ENCODE measurements around the gene TMBIM1. TPM values are rescaled to one million over a fixed set of nuclear protein-coding genes. Genes with fewer than 3 reads are reported as not detected.

Gene TMBIM1
- total RNA-seq, 4 donors from 2014 or later: 183 to 282 (median 202) TPM

- Histone ChIP-seq H3K27me3 (no peaks in the 10 kb centered on the region), H3K36me3 (no peaks in the 10 kb centered on the region), H3K27ac (peak overlapping the region in 3 of 4 donors; percentile 19 to 66 (median 36)), H3K4me1 (peaks cover 0 to 19% (median 7%) of the 10 kb centered on the region in 4 donors), H3K4me3 (peak overlapping the region in 1 of 4 donors; percentile 4), H3K9me3 (no peaks in the 10 kb centered on the region)
- TF ChIP-seq CTCF (IDR thresholded peaks at IDR 0.05): no peak
- TF ChIP-seq EP300 (IDR thresholded peaks at IDR 0.05): peak in 1 of 2 donors; percentile 69
- no peak for TF ChIP-seq POLR2A (IDR thresholded peaks at IDR 0.05)
- WGBS, 2 donors: 60 to 63% methylated on average over 16 of the region's 16 CpGs
- peak in 1 of 2 donors; percentile 20 for DNase-seq (ENCODE audit: low spot score in 2 of 2)
Measured at GRCh38 chr2:218332920-218333645, 40.8 kb upstream of the TMBIM1 start.

GRCh38 chr2:218332288-218332687 is 40.0 kb upstream of the TMBIM1 start:
- WGBS, 2 donors: 91 to 95% methylated on average over 1 of the region's 1 CpG
- Histone ChIP-seq H3K27me3 (no peaks in the 10 kb centered on the region), H3K4me1 (peaks cover 0 to 22% (median 7%) of the 10 kb centered on the region in 4 donors), H3K9me3 (no peaks in the 10 kb centered on the region), H3K27ac (peak overlapping the region in 2 of 4 donors; percentile 36 to 66), H3K36me3 (no peaks in the 10 kb centered on the region), H3K4me3 (peak overlapping the region in 1 of 4 donors; percentile 4)
- no peak for TF ChIP-seq CTCF (IDR thresholded peaks at IDR 0.05)
- TF ChIP-seq POLR2A (IDR thresholded peaks at IDR 0.05): no peak
- TF ChIP-seq EP300 (IDR thresholded peaks at IDR 0.05): no peak
- no peak for DNase-seq (ENCODE audit: low spot score in 2 of 2)

DNA sequence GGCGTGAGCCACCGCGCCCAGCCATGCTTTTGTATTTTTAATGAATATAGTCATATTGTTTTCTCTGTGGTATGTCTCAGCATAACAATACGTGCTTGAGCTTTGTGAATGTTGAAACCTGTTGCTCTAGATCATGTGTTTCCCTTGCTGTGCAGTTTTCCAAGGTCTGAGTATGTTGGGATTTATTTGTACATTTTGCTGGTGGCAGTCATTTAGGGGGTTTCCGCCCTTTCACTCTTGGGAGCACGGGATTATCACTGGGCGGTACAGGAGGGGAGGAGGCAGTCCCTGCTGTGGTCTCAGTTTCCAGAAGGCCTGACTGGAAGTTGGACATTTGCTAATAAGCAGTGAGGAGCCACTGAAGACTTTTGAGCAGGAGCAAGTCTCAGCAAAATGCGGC is 39.4 kb upstream of the TMBIM1 start:
- no peaks in the 10 kb centered on the region for H3K36me3 ChIP-seq
- no peaks in the 10 kb centered on the region for H3K9me3 ChIP-seq
- DNase-seq (ENCODE audit: low spot score in 2 of 2): no peak
- H3K4me3 ChIP-seq: no peak overlapping the region
- 84 to 85% methylated on average over 8 of the region's 8 CpGs for WGBS, 2 donors
- H3K27me3 ChIP-seq: no peaks in the 10 kb centered on the region
- H3K4me1 ChIP-seq: peaks cover 0 to 27% (median 7%) of the 10 kb centered on the region in 4 donors
- TF ChIP-seq POLR2A (IDR thresholded peaks at IDR 0.05): no peak
- TF ChIP-seq CTCF (IDR thresholded peaks at IDR 0.05): no peak
- H3K27ac ChIP-seq: peak overlapping the region in 2 of 4 donors; percentile 36 to 66

GRCh38 chr2:218329826-218330593 is 37.7 kb upstream of the TMBIM1 start:
- H3K9me3 ChIP-seq: no peaks in the 10 kb centered on the region
- no peak for TF ChIP-seq CTCF (IDR thresholded peaks at IDR 0.05)
- no peak for TF ChIP-seq EP300 (IDR thresholded peaks at IDR 0.05)
- TF ChIP-seq POLR2A (IDR thresholded peaks at IDR 0.05): no peak
- H3K4me3 ChIP-seq: no peak overlapping the region
- no peaks in the 10 kb centered on the region for H3K36me3 ChIP-seq
- peaks cover 0 to 42% (median 7%) of the 10 kb centered on the region in 4 donors for H3K4me1 ChIP-seq
- no peak for DNase-seq (ENCODE audit: low spot score in 2 of 2)
- 43 to 52% methylated on average over 8 of the region's 8 CpGs for WGBS, 2 donors
- H3K27ac ChIP-seq: peak overlapping the region in 3 of 4 donors; percentile 19 to 58 (median 47)
- no peaks in the 10 kb centered on the region for H3K27me3 ChIP-seq

Measured in tibial nerve (tissue), 4 donors.